Fibroblast of gingiva (primary cell): ENCODE measurements around the gene FKBP11.
A peak's percentile ranks its signal among the peaks of the same experiment; 100 is the strongest.
"Not testable (repeated sequence)": the region's sequence is repeated elsewhere in the genome, so short reads cannot be mapped to it uniquely, and the experiment has no call there.

Source experiments
- DNase-seq: peaks from one replicate; pipeline ENCODE4 v3.0.0-alpha.2; 2011; ENCODE audit warnings: low read depth

The FKBP11 gene

GRCh38 chr12:48907245-48907644, 18.0 kb downstream of the FKBP11 start:
- no peak for DNase-seq

- peak; percentile 77 for DNase-seq
These were observed 21.3 kb downstream of the FKBP11 start for GRCh38 chr12:48903982-48904411.

- DNase-seq: peak; percentile 37
These were observed 21.8 kb downstream of the FKBP11 start for GRCh38 chr12:48903363-48903981.

- no peak for DNase-seq
These were observed 24.0 kb downstream of the FKBP11 start for GRCh38 chr12:48901278-48901677.

GRCh38 chr12:48899651-48900050, 25.6 kb downstream of the FKBP11 start:
- no peak for DNase-seq

- DNase-seq: peak; percentile 49
These were observed 31.0 kb downstream of the FKBP11 start for GRCh38 chr12:48894271-48894670.

GRCh38 chr12:48890657-48891418, 34.5 kb downstream of the FKBP11 start:
- peak; percentile 50 for DNase-seq

- DNase-seq: no peak
These were observed 35.6 kb downstream of the FKBP11 start for GRCh38 chr12:48889679-48890078.

- no peak for DNase-seq
These were observed 41.8 kb downstream of the FKBP11 start for GRCh38 chr12:48883305-48884161.

- no peak for DNase-seq
These were observed 42.4 kb downstream of the FKBP11 start for GRCh38 chr12:48882972-48883304.

- no peak for DNase-seq
These were observed 43.0 kb downstream of the FKBP11 start for GRCh38 chr12:48882315-48882687.

- DNase-seq: no peak
These were observed 43.5 kb downstream of the FKBP11 start for GRCh38 chr12:48881686-48882314.

- no peak for DNase-seq
These were observed 44.6 kb downstream of the FKBP11 start for GRCh38 chr12:48880647-48881046.

- DNase-seq: no peak
These were observed 46.7 kb downstream of the FKBP11 start for GRCh38 chr12:48878548-48878947.

- DNase-seq: no peak
These were observed 49.3 kb downstream of the FKBP11 start for GRCh38 chr12:48875944-48876515.

GRCh38 chr12:48873534-48873933, 51.8 kb downstream of the FKBP11 start:
- not testable (repeated sequence) for DNase-seq

- peak; percentile 46 for DNase-seq
These were observed 52.2 kb downstream of the FKBP11 start for GRCh38 chr12:48873096-48873495.
